PC-9 (cell line): ENCODE measurements around the gene MAMLD1. TPM values are rescaled to one million over a fixed set of nuclear protein-coding genes. Genes with fewer than 3 reads are reported as not detected.

ENCODE experiments used
- BruUV-seq: library from RNA; stranded (reverse); fragments of 400-500 nt; replicated peaks from 2 replicates; lab custom pipeline; 2021; lab: Mats Ljungman, UMichigan
- CTCF ChIA-PET: fragments of 300-600 bp; sonication (Branson Sonifier 250); formaldehyde crosslinking; loops from one replicate; lab custom pipeline; 2022; ENCODE audit warnings: antibody characterized with exemption; lab: Charles Lee
- POLR2A ChIA-PET: fragments of 300-600 bp; sonication (Branson Sonifier 250); formaldehyde crosslinking; loops from one replicate; lab custom pipeline; 2022; ENCODE audit warnings: antibody characterized with exemption; ENCODE audit not compliant: unreplicated experiment; lab: Charles Lee
- DNase-seq, 2 experiments: peaks; one replicate each; pipeline versions ENCODE4 v3.0.0 to v3.0.0-alpha.2; 2015 to 2022; ENCODE audit warnings: mixed read lengths in 1 of 2
- H2AFZ ChIP-seq: fragments of 200-600 bp; sonication (generic); 2 replicates; pipeline ENCODE4 v1.8.1; 2017; ENCODE audit warnings: antibody characterized with exemption
- H3F3A ChIP-seq: fragments of 200-600 bp; sonication (generic); 2 replicates; pipeline ENCODE4 v1.8.1; 2017; ENCODE audit warnings: antibody characterized with exemption, mild to moderate bottlenecking, low read depth; ENCODE audit not compliant: insufficient read depth
- H3K27ac ChIP-seq: fragments of 200-600 bp; sonication (generic); 2 replicates; pipeline ENCODE4 v1.6.1; 2016; ENCODE audit warnings: mixed run types
- H3K27me3 ChIP-seq: fragments of 200-600 bp; sonication (generic); 2 replicates; pipeline ENCODE4 v1.6.1; 2016; ENCODE audit warnings: low read depth, mixed run types; ENCODE audit not compliant: insufficient read depth
- H3K36me3 ChIP-seq: fragments of 200-600 bp; sonication (generic); 2 replicates; pipeline ENCODE4 v1.6.1; 2016; ENCODE audit warnings: low read depth, mixed run types
- H3K4me1 ChIP-seq: fragments of 200-600 bp; sonication (generic); replicated peaks from 2 replicates; pipeline ENCODE4 v1.6.1; 2016; ENCODE audit warnings: mixed run types; ENCODE audit not compliant: insufficient read depth
- H3K4me2 ChIP-seq: fragments of 200-600 bp; sonication (generic); 2 replicates; pipeline ENCODE4 v1.6.1; 2017; ENCODE audit warnings: mixed run types
- H3K4me3 ChIP-seq: fragments of 200-600 bp; sonication (generic); 2 replicates; pipeline ENCODE4 v1.6.1; 2016; ENCODE audit warnings: mixed run types
- H3K79me2 ChIP-seq: fragments of 200-600 bp; sonication (generic); 2 replicates; pipeline ENCODE4 v1.6.1; 2017; ENCODE audit warnings: low read depth, mixed run types
- H3K9me2 ChIP-seq: fragments of 200-600 bp; sonication (generic); 2 replicates; pipeline ENCODE4 v1.8.1; 2017; ENCODE audit warnings: mild to moderate bottlenecking; ENCODE audit not compliant: insufficient read depth
- H3K9me3 ChIP-seq: fragments of 200-600 bp; sonication (generic); 2 replicates; pipeline ENCODE4 v1.8.1; 2016; ENCODE audit warnings: low read depth; ENCODE audit not compliant: insufficient read depth
- H4K20me1 ChIP-seq: fragments of 200-600 bp; sonication (generic); 2 replicates; pipeline ENCODE4 v1.8.1; 2017; ENCODE audit not compliant: insufficient read depth
- CTCF ChIP-seq: fragments of 200-600 bp; sonication (generic); conservative IDR thresholded peaks from 2 replicates; pipeline ENCODE4 v1.6.1; 2017; ENCODE audit warnings: mixed run types, antibody characterized with exemption, mild to moderate bottlenecking, moderate library complexity
- EZH2 ChIP-seq: fragments of 200-600 bp; sonication (generic); IDR thresholded peaks from 2 replicates; pipeline ENCODE4 v1.8.0; 2017; ENCODE audit warnings: antibody characterized with exemption, low read depth
- intact Hi-C: fragments of 100-400 bp; cut with micrococcal nuclease; formaldehyde crosslinking; loops from one replicate; pipeline ENCODE4 v1.10.0; 2022; ENCODE audit not compliant: unreplicated experiment
- total RNA-seq: library from RNA; stranded (reverse); gene quantifications from 2 replicates; pipeline ENCODE4 v1.2.3, GENCODE V29; 2021

The MAMLD1 gene
- total RNA-seq, 1 experiment from 2014 or later = 2.5 TPM

GRCh38 chrX:150460063-150460462 lies 96.9 kb downstream of the MAMLD1 start:
- H3K9me2 ChIP-seq = no peaks in the 10 kb centered on the region
- no peak overlapping the region for H3K27ac ChIP-seq
- no peaks in the 10 kb centered on the region for H3F3A ChIP-seq
- CTCF ChIA-PET = no interaction called here
- intact Hi-C loops = no loop called here
- H3K27me3 ChIP-seq = no peaks in the 10 kb centered on the region
- H3K4me1 ChIP-seq = 0 out of 2 replicates have a peak, but pooled peaks cover 4% of the 10 kb centered on the region
- TF ChIP-seq EZH2 (no peak), CTCF (no peak)
- no peak overlapping the region for H3K4me2 ChIP-seq
- no peaks in the 10 kb centered on the region for H4K20me1 ChIP-seq
- BruUV-seq = no TSS peak
- H3K4me3 ChIP-seq = no peak overlapping the region
- no peak for DNase-seq
- no peaks in the 10 kb centered on the region for H3K9me3 ChIP-seq
- H3K36me3 ChIP-seq = no peaks in the 10 kb centered on the region
- H2AFZ ChIP-seq = no peak overlapping the region
- no peaks in the 10 kb centered on the region for H3K79me2 ChIP-seq
- POLR2A ChIA-PET = no interaction called here

- Histone ChIP-seq H3K79me2 (no peaks in the 10 kb centered on the region), H3K36me3 (no peaks in the 10 kb centered on the region), H3K9me3 (no peaks in the 10 kb centered on the region), H4K20me1 (no peaks in the 10 kb centered on the region), H3F3A (no peaks in the 10 kb centered on the region), H3K4me1 (0 out of 2 replicates have a peak, but pooled peaks cover 4% of the 10 kb centered on the region), H2AFZ (no peak overlapping the region), H3K27me3 (no peaks in the 10 kb centered on the region), H3K4me3 (no peak overlapping the region), H3K4me2 (no peak overlapping the region), H3K27ac (no peak overlapping the region), H3K9me2 (no peaks in the 10 kb centered on the region)
- TF ChIP-seq EZH2 (no peak), CTCF (no peak)
- intact Hi-C loops = no loop called here
- no peak for DNase-seq
- POLR2A ChIA-PET = no interaction called here
- CTCF ChIA-PET = no interaction called here
- BruUV-seq = no TSS peak
Observed at GRCh38 chrX:150460781-150461180, 97.7 kb downstream of the MAMLD1 start.

- CTCF ChIA-PET = interaction anchor here (0.7 kb wide), 1 partner anchor 85 kb away, joined by 3 read pairs; no protein-coding TSS in a partner anchor
- Histone ChIP-seq H3K4me1 (0 out of 2 replicates have a peak, but pooled peaks cover 4% of the 10 kb centered on the region), H3K27me3 (no peaks in the 10 kb centered on the region), H3K4me3 (no peak overlapping the region), H3K36me3 (no peaks in the 10 kb centered on the region), H3K27ac (no peak overlapping the region), H3K4me2 (no peak overlapping the region), H3K9me2 (no peaks in the 10 kb centered on the region), H2AFZ (no peak overlapping the region), H3K9me3 (no peaks in the 10 kb centered on the region), H3F3A (no peaks in the 10 kb centered on the region), H4K20me1 (no peaks in the 10 kb centered on the region), H3K79me2 (no peaks in the 10 kb centered on the region)
- DNase-seq = no peak
- intact Hi-C loops = no loop called here
- TF ChIP-seq EZH2 (no peak), CTCF (no peak)
- BruUV-seq = no TSS peak
- POLR2A ChIA-PET = no interaction called here
Observed at GRCh38 chrX:150463566-150463965, 100.4 kb downstream of the MAMLD1 start.
